Measurements from ENCODE around the gene ANKDD1B. TPM values are rescaled to one million over a fixed set of nuclear protein-coding genes. Genes with fewer than 3 reads are reported as not detected.
"Not testable (repeated sequence)": the region's sequence is repeated elsewhere in the genome, so short reads cannot be mapped to it uniquely, and the experiment has no call there.

Gene ANKDD1B
- total and polyA plus RNA-seq, 2 of the 8 experiments (the other 6 are each of a cell fraction or from before 2014, with no cell fraction given), result 0.08 to 0.22 TPM

DNA sequence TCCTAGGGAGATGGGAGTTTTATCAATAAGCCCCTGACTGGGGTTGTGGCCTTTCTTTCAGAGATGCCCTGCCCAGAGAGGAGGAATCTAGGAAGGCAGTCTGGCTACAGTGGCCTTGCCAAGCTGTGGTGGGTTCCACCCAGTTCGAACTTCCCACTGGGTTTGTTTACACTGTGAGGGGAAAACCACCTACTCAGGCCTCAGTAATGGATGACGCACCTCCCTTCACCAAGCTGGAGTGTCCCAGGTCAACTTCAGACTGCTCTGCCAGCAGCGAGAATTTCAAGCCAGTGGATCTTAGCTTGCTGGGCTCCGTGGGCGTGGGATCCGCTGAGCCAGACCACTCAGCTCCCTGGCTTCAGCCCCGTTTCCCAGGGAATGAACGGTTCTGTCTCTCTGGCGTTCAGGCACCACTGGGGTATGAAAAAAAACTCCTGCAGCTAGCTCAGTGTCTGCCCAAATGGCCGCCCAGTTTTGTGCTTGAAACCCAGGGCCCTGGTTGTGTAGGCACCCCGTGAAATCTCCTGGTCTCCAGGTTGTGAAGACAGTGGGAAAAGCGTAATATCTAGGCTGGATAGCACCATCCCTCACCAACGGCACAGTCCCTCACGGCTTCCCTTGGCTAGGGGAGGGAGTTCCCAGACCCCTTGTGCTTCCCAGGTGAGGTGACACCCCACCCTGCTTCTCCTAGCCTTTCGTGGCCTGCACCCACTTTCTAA is 45.1 kb upstream of the ANKDD1B start:
- H2AK5ac ChIP-seq (ENCODE audit: low read depth, low read length), result peak overlapping the region; percentile 65; the same call in 1 of the 2 replicates
- H3K4me2 ChIP-seq (ENCODE audit: insufficient read depth in 1 of 2, low read depth in 2 of 2, low read length in 2 of 2); H2BK5ac ChIP-seq (ENCODE audit: low read depth, low read length); H3K9ac ChIP-seq (replicated peaks in 1 of 4; ENCODE audit: extremely low read depth in 1 of 4, low read depth in 3 of 4, low read length in 3 of 4); H3K79me1 ChIP-seq (ENCODE audit: low read depth, low read length); H2BK20ac ChIP-seq (ENCODE audit: low read length); H4K8ac ChIP-seq (ENCODE audit: extremely low read depth, insufficient read depth, low read length); H4K5ac ChIP-seq (ENCODE audit: insufficient read length, low read depth, low read length); H3K14ac ChIP-seq (ENCODE audit: insufficient read length); FAIRE-seq; H3K9me3 ChIP-seq (ENCODE audit: insufficient read depth in 2 of 2, low read depth in 1 of 2, low read length in 1 of 2); H3K23me2 ChIP-seq (ENCODE audit: low read depth, low read length); H3K56ac ChIP-seq (replicated peaks; ENCODE audit: insufficient read length, low read depth, low read length); H3K4me3 ChIP-seq (ENCODE audit: extremely low read depth in 1 of 4, insufficient read depth in 2 of 4, low read depth in 3 of 4, low read length in 4 of 4); H3K18ac ChIP-seq (ENCODE audit: extremely low read depth, low read length); H2BK12ac ChIP-seq (ENCODE audit: low read depth, low read length); H2BK15ac ChIP-seq (ENCODE audit: low read length); H4K20me1 ChIP-seq (replicated peaks in 1 of 2; ENCODE audit: control insufficient read depth in 1 of 2, insufficient read depth in 2 of 2, low read length in 2 of 2); H2AFZ ChIP-seq (ENCODE audit: low read length); DNase-seq (ENCODE audit: low read depth in 1 of 2, low spot score in 2 of 2); H3K27me3 ChIP-seq (replicated peaks in 1 of 4; ENCODE audit: control insufficient read depth in 3 of 4, extremely low read depth in 1 of 4, insufficient read depth in 3 of 4, low read length in 3 of 4); H3K27ac ChIP-seq (ENCODE audit: low read depth, low read length); CTCF ChIA-PET (ENCODE audit: partially characterized antibody); H3K36me3 ChIP-seq (ENCODE audit: control insufficient read depth in 2 of 4, insufficient read depth in 4 of 4, low read length in 3 of 4); H3K23ac ChIP-seq (ENCODE audit: insufficient read length); H2BK120ac ChIP-seq (replicated peaks; ENCODE audit: low read depth, low read length); H3K4ac ChIP-seq (replicated peaks; ENCODE audit: insufficient read length, low read depth, low read length); H3K79me2 ChIP-seq (ENCODE audit: control insufficient read depth in 1 of 2, insufficient read depth in 2 of 2, low read length in 2 of 2); H3K4me1 ChIP-seq (replicated peaks in 1 of 4; ENCODE audit: control insufficient read depth in 3 of 4, insufficient read depth in 4 of 4, low read length in 3 of 4); POLR2A ChIA-PET (ENCODE audit: partially characterized antibody); H4K91ac ChIP-seq (replicated peaks; ENCODE audit: insufficient read length, low read length): not testable (repeated sequence)
- WGBS, 2 experiments (ENCODE audit: extremely low coverage in 1 of 2, insufficient coverage in 1 of 2, insufficient read length in 1 of 2, insufficient replicate concordance in 2 of 2, low coverage in 1 of 2, low lambda C conversion rate in 2 of 2, missing lambda C conversion rate in 1 of 2), result 93% methylated on average over 15 of the region's 15 CpGs; no CpG with 5 or more reads in 1 of the 2 experiments

Data from H1 (cell line).